T-helper 9 cell (primary cell): ENCODE results near the gene BFSP1.
A peak's percentile ranks its signal among the peaks of the same experiment; 100 is the strongest.

Source experiments
- DNase-seq: peaks from one replicate; pipeline ENCODE4 v3.0.0-alpha.2; 2020

The BFSP1 gene

GRCh38 chr20:17556837-17557674, 25.9 kb upstream of the BFSP1 start:
- DNase-seq, result no peak

GRCh38 chr20:17555106-17555505, 23.9 kb upstream of the BFSP1 start:
- no peak for DNase-seq

DNA sequence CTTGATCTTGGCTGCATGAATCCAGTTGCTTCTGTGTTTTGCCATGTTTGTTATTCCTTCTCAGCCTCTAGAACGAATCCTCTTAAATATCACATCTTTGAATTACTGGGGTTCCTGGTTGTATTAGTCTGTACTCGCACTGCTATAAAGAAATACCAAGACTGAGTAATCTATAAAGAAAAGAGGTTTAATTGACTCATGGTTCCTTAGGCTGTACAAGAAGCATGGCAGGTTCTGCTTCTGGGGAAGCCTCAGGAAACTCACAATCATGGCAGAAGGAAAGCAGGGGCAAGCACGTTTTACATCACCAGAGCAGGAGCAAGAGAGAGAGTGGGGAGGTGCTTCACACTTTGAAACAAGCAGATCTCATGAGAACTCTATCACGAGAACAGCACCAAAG, 18.0 kb upstream of the BFSP1 start:
- DNase-seq, result no peak

DNA sequence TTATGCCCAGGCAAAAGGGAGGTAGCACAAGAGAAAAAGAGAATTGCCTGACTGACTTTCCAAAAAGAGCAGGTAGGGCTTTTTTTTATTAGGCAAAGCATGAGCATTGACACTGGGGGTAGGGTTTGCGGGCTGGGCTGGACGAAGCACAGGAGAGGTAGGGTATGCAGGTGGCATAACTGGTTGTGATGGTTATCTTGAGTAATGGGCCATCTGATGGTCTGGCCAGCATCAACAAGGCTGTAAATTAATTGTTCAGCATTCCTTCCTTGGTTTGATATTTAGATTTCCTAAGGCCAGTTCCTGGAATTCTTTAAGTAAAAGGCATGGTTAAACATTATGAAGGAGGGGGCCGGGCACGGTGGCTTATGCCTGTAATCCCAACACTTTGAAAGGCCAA, 13.9 kb upstream of the BFSP1 start:
- no peak for DNase-seq

GRCh38 chr20:17543531-17544131, 12.5 kb upstream of the BFSP1 start:
- no peak for DNase-seq

DNA sequence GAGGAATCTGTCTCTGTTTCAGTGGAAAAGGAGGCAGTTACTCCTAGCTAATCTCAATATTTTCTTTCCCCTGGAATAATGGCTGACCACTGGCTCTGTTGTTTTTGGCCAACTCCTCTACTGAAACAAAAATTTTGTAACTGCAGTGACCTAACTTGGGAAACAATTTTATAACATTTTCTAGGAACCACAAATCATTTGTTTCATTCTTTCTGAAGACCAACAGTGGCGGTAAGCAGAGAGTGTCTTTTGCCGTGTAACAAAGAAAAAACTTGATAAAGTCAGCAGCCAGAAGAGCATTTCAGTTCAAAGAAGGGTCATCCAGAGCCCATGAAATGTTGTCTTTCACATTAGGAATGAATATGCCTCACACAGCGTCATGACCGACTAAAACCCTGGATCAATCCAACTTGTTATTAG, 11.8 kb upstream of the BFSP1 start:
- no peak for DNase-seq

DNA sequence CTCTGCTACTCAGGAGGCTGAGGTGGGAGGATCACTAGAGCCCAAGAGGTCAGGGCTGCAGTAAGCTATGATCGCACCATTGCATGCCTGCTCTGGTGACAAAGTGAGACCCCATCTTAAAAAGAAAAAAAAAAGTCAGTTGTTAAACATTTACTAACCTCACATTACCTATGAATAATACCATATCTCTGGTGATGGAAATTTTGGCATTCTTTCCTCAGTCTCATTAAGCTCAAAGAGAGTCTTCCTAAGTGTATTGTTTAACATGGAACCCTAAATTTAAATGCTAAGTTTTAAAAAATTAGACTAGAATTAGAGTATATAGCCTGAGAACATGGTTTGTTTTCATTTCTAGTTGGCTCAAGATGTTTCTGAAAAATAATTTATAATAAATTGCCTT, 11.3 kb upstream of the BFSP1 start:
- DNase-seq, result no peak

- no peak for DNase-seq
Measured at GRCh38 chr20:17541996-17542395, 10.8 kb upstream of the BFSP1 start.

- DNase-seq, result no peak
Measured at GRCh38 chr20:17541596-17541995, 10.4 kb upstream of the BFSP1 start.

- DNase-seq, result no peak
Measured at GRCh38 chr20:17538517-17539170, 7.5 kb upstream of the BFSP1 start.

- no peak for DNase-seq
Measured at GRCh38 chr20:17537959-17538358, 6.8 kb upstream of the BFSP1 start.

DNA sequence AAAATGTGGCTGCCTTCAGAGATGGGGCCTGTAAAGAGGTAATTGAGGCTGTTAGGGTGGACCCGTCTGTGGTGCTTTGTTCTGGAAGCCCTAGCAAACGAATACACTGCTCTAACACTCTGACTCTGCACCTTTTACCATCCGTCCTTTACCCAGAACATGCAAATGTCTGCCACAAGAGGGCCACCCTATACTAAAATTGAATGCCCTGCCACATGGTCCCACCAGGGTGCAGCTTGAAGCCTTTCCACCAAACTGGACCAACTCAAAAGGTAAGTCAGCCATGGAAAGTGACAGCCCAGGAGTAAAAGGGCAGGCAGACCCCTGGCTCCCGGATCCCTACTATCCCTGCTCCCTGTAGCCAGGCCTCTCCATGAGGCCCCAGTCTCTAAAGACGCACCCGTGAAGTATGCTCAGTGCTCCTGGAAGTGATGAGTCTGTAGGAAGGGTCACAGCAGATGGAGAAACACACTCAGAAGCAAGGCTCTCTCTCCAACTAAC, 5.8 kb upstream of the BFSP1 start:
- peak; percentile 37 for DNase-seq

DNA sequence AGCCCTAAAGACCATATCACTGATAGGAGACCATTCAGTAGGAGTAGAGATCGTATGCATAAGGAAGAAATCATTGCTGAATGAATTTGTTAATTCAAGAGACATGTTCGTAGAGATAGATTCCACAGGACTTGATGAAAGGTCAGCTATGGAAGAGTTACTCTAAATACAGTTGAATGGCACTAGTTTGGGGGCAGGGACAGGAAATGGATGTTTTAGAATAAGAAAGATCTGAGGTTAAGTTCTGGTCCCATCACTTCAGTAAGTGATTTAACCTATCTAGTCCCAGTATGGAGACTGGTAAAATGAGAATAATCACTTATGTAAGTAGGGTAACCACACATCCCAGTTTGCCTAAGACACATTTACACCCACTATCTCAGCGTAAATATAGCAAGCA, 2.9 kb upstream of the BFSP1 start:
- DNase-seq, result no peak

GRCh38 chr20:17533396-17533795, 2.2 kb upstream of the BFSP1 start:
- DNase-seq, result no peak

DNA sequence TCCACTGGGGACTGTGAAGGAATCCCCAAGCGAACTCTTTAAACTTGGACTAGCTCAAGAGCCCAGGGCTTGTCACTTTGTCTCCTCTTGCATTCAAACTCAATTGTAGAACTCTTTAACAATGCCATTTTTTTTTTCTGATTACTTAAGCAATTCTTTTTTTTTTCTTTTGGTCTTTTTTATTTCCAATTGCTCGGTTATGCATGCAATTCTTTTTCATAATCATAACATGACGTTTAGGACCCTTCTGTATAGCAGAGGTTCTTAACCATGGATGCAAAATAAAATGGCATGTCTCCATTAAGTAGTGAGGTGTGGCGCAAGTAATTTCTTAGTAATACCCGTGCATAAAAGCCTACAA, 466 bp upstream of the BFSP1 start:
- DNase-seq, result no peak

- DNase-seq, result no peak
Measured at GRCh38 chr20:17530153-17530552, 1.0 kb downstream of the BFSP1 start.

GRCh38 chr20:17529586-17529985, 1.6 kb downstream of the BFSP1 start:
- DNase-seq, result no peak

DNA sequence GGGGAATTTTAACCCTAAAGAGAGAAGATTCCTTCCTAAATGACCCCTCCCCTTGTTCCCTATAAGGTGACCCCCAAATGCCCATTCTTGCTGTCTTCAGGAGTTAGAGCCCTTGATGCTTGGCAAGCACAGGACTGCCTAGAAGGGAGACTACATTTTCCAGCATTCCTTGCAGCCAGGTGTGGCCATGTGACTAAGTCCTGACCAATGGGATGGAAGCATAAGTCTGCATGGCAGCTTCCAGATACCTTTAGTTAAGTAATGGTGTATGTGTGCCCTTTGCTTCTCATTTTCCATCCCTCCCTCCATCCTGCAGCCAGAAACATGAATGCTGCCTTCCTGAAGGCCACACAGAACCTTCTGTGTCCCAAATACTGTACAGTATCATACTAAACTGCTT, 5.5 kb downstream of the BFSP1 start:
- DNase-seq, result no peak

DNA sequence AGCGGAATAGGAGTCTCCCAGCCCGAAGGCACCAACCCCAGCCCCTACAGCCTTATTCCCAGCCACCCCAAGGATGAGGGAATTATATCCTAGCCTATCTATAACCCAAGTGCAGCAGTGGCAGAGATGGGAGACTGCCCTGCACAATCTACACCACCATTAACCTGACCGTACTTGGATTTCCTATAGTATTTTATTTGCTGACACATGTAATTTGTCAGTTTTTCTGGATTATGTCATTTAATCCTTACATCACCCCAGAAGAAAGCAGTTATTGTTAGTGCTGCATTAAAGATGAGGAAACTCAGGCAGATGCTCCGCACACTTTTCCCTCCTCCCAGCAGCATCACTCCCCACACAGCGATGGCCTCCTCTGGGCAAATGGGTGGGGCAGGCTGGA, 6.0 kb downstream of the BFSP1 start:
- no peak for DNase-seq

GRCh38 chr20:17524560-17524959, 6.6 kb downstream of the BFSP1 start:
- no peak for DNase-seq

DNA sequence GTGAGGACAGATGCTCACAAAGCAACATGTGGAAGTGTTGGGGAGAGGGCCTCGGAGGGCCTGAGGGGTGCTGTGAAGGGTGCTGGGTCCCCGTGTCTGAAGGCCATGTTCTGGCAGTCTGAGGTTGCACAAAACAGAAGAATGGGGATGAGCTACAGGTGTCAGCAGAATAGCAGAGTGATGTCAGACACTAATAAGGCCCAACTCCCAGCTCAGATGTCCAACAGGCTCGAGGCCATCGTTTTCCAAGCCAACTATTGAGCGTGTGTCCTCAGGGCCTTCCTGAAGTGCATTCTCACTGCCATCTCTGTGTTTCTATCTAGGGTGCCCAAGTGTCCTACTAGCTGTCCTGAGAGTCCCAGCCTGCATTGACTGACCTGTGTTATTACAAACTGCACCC, 7.9 kb downstream of the BFSP1 start:
- DNase-seq, result no peak

DNA sequence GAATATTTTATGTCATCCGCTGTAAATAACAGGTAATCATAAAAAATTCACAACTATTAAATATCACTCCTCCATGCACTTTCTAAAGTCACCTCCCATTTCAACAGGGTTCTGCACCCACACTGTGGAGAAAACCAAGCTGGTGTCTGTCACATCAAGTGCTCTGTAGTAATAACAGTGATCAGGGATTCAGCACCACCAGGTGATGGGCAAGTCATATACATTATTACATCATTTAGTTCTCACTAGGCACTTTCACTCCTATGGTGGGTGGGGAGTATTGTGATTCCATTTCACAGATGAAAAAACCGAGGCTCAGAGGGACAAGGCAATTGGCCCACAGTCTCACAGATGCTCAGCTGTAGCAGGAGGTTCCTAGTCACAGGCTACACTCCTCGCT, 8.7 kb downstream of the BFSP1 start:
- no peak for DNase-seq

DNA sequence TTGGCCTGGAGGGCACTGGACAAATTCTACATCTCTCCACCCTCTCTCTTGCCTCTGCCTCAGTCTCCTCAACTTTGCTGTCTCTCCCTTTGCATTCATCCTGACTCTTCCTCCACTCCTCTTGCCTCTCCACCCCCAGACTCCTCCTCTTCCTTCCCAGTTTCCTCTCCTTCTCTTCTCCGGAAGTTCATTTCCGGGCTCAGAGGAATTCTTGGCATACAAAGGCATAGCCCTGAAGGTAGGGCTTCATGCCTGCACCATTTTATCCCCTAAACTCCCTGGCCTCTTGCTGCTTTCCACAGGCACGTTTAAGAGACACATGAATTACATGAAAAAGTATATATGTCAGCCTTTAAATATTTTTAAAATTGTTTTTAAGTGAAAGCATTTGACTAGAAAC, 10.6 kb downstream of the BFSP1 start:
- DNase-seq, result no peak
